Skeletal muscle cell (primary cell): ENCODE data around the gene NOTCH3.

ENCODE experiments used
- DNase-seq: peaks from one replicate; pipeline ENCODE4 v3.0.0-alpha.2; 2010; ENCODE audit warnings: low read depth
- H3K4me3 ChIP-seq: 2 replicates; pipeline ENCODE4 v1.5.1; 2011; ENCODE audit warnings: low read depth, mild to moderate bottlenecking, control low read depth, low read length, moderate library complexity

Gene NOTCH3

GRCh38 chr19:15198951-15199660, 1.7 kb downstream of the NOTCH3 start:
- peak overlapping the region; percentile 80 for H3K4me3 ChIP-seq

GRCh38 chr19:15197942-15198341, 2.9 kb downstream of the NOTCH3 start:
- no peak overlapping the region for H3K4me3 ChIP-seq
- DNase-seq: no peak

More at GRCh38 chr19:15198951-15199660, 1.7 kb downstream of the NOTCH3 start:
- DNase-seq: no peak

- no peak for DNase-seq
- no peak overlapping the region for H3K4me3 ChIP-seq
Observed at GRCh38 chr19:15197275-15197941, 3.4 kb downstream of the NOTCH3 start.

- DNase-seq: no peak
- H3K4me3 ChIP-seq: no peak overlapping the region
Observed at GRCh38 chr19:15196360-15197005, 4.3 kb downstream of the NOTCH3 start.

- DNase-seq: no peak
Observed at GRCh38 chr19:15195371-15196334, 5.1 kb downstream of the NOTCH3 start.

GRCh38 chr19:15194938-15195337, 5.9 kb downstream of the NOTCH3 start:
- no peak for DNase-seq
- no peak overlapping the region for H3K4me3 ChIP-seq

More at GRCh38 chr19:15195371-15196334, 5.1 kb downstream of the NOTCH3 start:
- peak overlapping the region; percentile 31 for H3K4me3 ChIP-seq

GRCh38 chr19:15191982-15192381, 8.8 kb downstream of the NOTCH3 start:
- H3K4me3 ChIP-seq: no peak overlapping the region
- DNase-seq: no peak

- H3K4me3 ChIP-seq: no peak overlapping the region
- DNase-seq: no peak
Observed at GRCh38 chr19:15191514-15191913, 9.3 kb downstream of the NOTCH3 start.

GRCh38 chr19:15188851-15189250, 11.9 kb downstream of the NOTCH3 start:
- no peak for DNase-seq
- H3K4me3 ChIP-seq: no peak overlapping the region

- no peak overlapping the region for H3K4me3 ChIP-seq
- no peak for DNase-seq
Observed at GRCh38 chr19:15187026-15188007, 13.5 kb downstream of the NOTCH3 start.

GRCh38 chr19:15185188-15185587, 15.6 kb downstream of the NOTCH3 start:
- H3K4me3 ChIP-seq: no peak overlapping the region
- no peak for DNase-seq

- no peak for DNase-seq
- no peak overlapping the region for H3K4me3 ChIP-seq
Observed at GRCh38 chr19:15184776-15185175, 16.0 kb downstream of the NOTCH3 start.

GRCh38 chr19:15181394-15181793, 19.4 kb downstream of the NOTCH3 start:
- no peak for DNase-seq
- H3K4me3 ChIP-seq: no peak overlapping the region

- no peak for DNase-seq
- H3K4me3 ChIP-seq: no peak overlapping the region
Observed at GRCh38 chr19:15180451-15181390, 20.1 kb downstream of the NOTCH3 start.

GRCh38 chr19:15178629-15179308, 22.0 kb downstream of the NOTCH3 start:
- no peak overlapping the region for H3K4me3 ChIP-seq
- DNase-seq: no peak

- no peak overlapping the region for H3K4me3 ChIP-seq
- DNase-seq: no peak
Observed at GRCh38 chr19:15177269-15178116, 23.3 kb downstream of the NOTCH3 start.
